DMS153 (cell line): Measurements from ENCODE around the gene OR14J1.
"Not testable (repeated sequence)": the region's sequence is repeated elsewhere in the genome, so short reads cannot be mapped to it uniquely, and the experiment has no call there.

ENCODE experiments used
- DNase-seq: peaks from one replicate; lab custom pipeline; 2025; lab: John Stamatoyannopoulos, UW

Gene OR14J1, protein sequence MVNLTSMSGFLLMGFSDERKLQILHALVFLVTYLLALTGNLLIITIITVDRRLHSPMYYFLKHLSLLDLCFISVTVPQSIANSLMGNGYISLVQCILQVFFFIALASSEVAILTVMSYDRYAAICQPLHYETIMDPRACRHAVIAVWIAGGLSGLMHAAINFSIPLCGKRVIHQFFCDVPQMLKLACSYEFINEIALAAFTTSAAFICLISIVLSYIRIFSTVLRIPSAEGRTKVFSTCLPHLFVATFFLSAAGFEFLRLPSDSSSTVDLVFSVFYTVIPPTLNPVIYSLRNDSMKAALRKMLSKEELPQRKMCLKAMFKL

DNA sequence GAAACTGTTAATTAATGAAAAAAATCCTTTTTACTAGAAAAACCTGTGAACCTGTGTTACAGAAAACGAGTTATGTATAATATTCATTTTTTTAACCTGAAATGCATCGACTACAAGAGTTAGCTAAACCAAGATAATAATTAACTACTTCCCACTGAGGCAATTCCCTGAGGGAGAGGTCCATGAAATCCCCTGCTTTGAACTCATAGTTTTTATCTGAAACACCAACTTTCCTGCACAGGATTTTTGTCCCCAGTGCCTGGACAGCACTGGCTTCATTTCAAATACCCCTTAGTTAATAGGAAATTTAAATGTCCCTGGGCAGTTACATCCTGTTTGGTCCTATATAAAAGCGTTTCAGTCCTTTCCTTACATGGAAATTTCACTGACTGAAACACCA is at the start of gene OR14J1:
OR14J1 (plus strand) TSS at position 386 of the 400 bp plus-strand sequence. CDS start 4,989 bp downstream, outside the sequence.
- DNase-seq, result no peak

DNA sequence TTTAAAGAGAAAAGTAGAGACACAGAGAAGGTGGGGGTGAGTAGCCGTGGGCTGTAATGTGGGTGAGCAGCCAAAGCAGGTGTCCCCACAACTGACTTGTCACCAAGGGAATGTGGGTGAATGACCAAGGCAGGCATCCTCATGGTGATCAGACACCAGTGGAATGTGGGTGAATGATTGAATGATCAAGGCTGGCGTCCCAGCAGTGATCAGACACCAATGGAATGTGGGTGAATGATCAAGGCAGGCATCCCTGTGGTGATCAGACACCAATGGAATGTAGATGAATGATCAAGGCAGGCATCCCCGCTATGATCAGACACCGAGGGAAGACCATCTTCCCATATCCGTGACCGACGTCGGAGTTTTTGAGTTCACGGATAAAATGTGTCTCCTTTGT is 49.8 kb upstream of the OR14J1 start:
- DNase-seq, result no peak

DNA sequence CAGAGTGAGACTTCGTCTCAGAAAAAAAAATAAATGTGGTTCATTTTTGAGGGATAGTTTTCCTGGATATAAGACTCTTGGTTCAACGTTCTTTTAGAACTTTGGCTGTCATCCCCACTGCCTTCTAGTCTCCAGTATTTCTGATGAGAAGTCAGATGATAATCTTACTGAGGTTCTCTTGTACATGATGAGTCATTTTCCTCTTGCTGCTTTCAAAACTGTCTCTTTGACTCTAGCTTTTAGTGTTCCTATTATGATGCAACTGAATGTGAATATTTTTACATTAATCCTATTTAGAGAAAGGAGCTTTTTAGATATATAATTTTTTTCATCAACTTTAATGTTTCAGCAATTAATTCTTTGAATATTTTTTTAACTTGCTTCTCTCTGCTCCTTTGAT is 46.0 kb upstream of the OR14J1 start:
- DNase-seq, result no peak

DNA sequence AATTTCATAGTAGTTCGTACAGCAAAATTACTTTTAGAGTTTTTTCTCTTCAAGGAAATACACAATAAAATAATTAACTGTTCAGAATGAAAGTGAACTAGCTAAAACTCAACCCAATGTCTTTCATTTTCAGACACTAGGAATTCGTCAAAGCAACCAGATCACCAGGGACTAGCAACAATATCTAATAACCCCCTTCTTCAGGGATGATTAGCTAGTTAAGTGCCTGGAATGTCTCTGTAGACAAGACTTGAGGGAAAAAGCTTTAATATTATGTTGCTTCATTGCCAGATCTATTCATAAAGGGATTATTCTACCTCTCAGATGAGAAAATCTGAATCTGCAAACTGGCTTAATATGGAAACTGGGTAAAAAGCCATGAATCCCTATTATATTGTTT is 41.8 kb upstream of the OR14J1 start:
- no peak for DNase-seq

DNA sequence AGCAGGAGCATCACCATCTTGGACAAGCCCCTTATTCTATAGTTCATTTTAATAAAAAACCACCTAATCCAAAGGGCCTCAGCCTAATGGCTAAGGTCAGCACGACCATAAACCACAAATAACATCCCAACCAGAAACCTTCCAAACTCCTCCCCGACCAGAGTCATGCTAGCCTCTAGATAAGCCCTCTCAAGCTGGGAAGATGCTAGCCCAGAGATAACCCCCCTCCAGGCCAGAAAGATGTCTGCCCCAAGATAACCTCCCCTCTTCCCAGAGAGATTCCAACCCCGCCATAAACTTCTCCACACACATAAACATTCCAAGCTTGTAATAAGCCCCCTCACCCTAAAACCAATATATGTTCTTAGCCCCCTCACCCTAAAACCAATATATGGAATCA is 38.5 kb upstream of the OR14J1 start:
- no peak for DNase-seq

DNA sequence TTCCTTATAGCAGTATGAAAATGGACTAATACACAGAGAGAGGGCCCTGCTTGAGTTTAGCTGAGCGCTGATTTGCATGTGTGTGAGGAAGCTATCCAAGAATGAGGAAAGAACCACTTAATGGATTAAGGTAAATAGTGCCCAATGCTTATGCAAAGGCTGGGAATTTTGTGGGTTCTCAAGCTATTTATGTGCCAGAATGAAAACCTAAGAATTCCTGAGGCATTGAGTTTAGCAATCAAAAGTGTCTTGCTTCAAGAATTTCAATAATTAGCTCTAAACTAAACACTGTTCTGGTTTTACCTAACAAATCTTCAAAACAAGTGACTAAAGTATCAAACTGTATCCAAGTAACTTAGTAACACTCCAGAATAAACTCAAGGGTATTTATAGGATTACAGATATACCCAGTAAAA is 7.0 kb upstream of the OR14J1 start:
- DNase-seq, result no peak

DNA sequence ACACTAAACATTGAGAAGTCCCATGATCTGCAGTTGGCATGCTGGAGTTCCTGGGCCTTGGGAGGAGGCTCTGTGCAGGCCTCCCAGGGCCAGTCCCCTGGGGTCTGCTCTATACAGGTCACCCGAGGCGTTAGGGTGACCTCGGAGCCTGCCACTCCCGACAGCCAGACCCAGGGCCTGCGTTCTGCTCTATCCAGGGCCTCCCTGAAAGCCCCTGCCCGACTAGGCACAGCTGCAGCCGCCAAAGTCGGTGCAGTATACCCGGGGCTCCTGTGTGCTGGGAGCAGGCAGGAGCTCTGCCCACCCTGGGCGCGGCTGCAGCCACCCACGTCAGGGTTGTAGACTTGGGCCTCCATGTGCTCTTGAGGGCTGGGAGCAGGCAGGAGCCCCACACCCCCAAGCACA is 6.3 kb upstream of the OR14J1 start:
- no peak for DNase-seq

DNA sequence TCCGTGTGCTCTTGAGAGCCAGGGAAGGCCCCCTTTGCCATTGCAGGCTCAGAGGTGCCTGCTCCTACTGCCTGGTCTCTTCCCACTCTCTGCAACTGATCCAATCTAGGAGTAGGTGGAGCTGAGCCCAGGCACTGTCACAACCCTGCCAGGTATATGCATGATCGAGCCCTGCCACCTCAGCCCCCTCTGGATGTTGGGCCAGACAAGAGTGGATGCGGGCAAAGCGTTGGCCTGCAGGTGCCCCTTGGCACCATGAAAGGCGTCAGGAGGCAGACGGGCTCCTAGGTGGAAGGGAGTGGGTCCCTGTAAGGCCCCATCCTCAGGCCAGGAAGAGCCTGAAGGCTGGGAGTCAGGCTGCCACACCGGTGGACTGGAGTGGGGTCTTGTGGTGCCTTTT is 5.9 kb upstream of the OR14J1 start:
- DNase-seq, result no peak

DNA sequence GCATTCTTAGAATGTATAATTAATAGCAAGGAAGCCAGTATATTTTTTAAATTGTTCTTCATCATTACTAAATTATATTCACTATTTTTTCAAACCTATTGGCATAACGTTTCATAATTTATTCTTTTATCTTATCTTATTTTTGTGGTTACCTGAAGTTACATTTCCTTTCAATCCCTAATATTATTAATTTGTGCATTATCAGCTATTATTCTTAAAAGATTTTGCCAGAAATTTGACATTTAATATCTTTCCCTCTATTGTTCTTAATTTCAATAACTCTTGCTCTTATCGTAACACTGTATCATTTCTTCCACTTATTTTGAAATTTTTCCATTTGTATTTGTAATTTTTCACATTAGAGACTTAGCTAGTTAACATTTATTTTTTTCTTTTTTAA is 18.4 kb downstream of the OR14J1 start:
- DNase-seq, result no peak

DNA sequence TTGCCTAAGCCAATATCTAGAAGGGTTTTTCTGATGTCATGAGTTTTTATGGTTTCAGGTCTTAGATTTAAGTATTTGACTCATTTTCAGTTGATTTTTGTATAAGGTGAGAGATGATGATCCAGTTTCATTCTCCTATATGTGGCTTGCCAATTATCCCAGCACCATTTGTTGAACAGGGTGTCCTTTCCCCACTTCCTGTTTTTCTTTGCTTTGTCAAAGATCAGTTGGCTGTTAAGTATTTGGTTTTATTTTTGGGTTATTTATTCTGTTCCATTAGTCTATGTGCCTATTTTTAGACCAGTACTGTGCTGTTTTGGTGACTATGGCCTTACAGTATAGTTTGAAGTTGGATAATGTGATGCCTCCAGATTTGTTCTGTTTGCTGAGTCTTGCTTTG is 21.8 kb downstream of the OR14J1 start:
- not testable (repeated sequence) for DNase-seq

DNA sequence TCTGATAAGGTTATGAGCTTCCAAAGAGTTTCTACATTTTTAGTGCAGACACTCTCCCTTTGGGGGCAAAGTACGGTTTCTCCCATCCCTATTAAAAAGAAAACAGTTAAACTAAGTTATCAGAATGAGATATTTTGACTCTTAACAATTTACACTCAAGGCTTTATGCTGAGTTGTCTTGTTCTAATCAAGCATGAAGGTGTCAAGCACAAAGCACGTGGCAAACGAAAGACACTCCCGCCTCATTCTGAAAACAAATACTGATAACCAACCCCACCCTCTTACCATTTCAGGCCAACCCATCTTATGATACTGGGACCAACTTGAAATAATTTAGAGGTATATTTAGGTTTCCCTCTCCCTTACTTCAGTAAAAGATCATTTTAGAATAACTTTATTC is 24.3 kb downstream of the OR14J1 start:
- DNase-seq, result no peak

DNA sequence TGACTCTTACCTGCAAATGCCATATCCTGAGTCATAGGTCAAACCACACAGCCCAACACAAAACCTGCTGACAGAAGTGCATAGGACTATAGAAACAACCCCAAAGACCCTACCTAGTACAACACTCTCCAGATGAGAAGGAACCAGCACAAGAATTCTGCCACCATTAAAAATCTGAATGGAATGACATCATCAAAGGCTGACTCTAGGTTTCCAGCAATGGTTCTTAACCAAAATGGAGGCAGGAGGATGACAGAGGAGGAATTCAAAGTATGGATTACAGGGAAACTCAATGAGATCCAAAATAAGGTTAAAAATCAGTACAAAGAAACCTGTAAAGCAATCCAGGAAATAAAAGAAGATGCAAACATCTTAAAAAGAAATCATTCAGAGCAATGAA is 31.2 kb downstream of the OR14J1 start:
- DNase-seq, result no peak

DNA sequence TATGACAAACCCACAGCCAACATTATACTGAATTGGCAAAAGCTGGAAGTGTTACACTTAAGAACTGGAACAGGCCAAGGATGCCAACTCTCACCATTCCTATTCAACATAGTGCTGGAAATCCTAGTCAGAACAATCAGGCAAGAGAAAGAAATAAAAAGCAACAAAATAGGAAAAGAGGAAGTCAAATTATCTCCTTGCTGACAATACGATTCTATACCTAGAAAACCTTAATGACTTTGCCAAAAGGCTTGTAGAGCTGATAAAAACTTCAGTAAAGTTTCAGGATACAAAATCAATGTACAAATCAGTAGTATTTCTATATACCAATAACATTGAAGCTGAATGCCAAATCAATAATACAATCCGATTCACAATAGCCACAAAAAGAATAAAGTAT is 34.8 kb downstream of the OR14J1 start:
- no peak for DNase-seq

DNA sequence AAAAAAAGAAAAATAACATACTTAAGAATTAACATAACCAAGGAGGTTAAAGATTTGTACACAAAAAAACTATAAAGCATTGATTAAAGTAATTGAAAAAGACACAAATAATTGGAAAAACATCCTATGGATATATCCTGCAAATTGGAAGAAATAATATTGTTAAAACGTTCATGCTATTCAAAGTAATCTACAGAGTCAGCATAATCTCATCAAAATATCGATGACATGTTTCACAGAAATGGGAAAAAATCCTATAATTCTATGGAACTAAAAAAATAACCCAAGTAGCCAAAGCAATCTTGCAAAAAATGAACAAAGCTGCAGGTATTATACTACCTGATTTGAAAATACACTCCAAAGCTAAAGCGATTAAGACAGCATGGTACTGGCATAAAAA is 43.9 kb downstream of the OR14J1 start:
- DNase-seq, result no peak

DNA sequence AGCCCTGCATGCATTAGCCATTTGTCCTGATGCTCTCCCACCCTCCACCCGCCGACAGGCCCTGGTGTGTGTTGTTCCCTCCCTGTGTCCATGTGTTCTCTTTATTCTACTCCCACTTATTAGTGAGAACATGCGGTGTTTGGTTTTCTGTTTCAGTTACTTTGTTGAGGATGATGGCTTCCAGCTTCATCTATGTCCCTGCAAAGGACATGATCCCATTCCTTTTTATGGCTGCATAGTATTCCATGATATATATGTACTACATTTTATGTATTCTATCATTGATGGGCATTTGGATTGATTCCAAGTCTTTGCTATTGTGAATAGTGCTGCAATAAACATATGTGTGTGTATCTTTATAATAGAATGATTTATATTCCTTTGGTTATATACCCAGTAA is 47.8 kb downstream of the OR14J1 start:
- not testable (repeated sequence) for DNase-seq

DNA sequence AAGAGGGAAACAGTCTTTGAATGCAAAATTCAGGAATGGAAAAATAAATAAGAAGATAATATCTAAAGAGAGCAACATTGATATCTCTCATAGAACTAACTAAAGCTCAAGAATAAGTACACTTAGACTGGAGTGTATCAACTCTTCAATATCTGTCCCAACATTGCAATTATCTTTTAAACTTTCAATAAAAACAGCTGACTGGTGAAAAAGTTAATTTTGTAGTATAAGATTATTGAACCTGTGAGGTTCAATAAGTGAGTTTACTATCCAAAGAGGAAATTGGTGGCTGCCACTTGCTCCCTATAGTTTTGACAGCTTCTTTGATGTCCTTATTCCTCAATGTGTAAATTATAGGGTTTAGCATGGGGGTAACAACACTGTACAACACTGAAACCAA is 53.5 kb downstream of the OR14J1 start:
- no peak for DNase-seq

DNA sequence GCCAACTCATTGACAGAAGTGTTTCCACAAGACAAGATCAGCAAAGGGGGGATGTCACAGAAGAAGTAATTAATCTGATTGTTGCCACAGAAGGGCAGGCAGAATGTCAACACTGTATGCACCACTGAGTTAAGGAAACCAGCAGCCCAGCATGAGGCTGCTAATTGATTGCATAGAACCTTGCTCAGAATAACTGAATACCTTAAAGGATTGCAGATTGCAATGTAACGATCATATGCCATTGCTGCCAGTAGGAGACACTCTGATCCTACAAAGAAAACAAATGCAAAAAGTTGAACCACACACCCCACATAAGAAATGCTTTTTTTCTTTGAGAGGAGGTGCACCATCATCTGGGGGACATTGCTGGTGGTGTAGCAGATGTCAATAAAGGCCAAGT is 54.1 kb downstream of the OR14J1 start:
- no peak for DNase-seq
